Epithelial cell of esophagus (primary cell): ENCODE data around the gene SPP2.
A peak's percentile ranks its signal among the peaks of the same experiment; 100 is the strongest.

Experiments used
- DNase-seq: peaks from one replicate; pipeline ENCODE4 v3.0.0; 2010; ENCODE audit warnings: low read depth
- H3K4me3 ChIP-seq: 2 replicates; pipeline ENCODE4 v1.5.1; 2011; ENCODE audit warnings: mild to moderate bottlenecking, low read length, control low read depth
- TF ChIP-seq, protein P1 (sequence below): IDR thresholded peaks from 2 replicates; pipeline ENCODE4 v1.5.1; 2011; ENCODE audit warnings: low read depth, mild to moderate bottlenecking, low read length, control low read depth, inconsistent platforms; ENCODE audit not compliant: insufficient read depth; ENCODE audit errors: missing control alignments

Gene SPP2

GRCh38 chr2:234050455-234051135, at the start of gene SPP2:
TSS of gene SPP2 (plus strand) at chr2:234050702. CDS start at chr2:234050787, 85 bp downstream.
- no peak within 1 kb of the TSS for H3K4me3 ChIP-seq
- TF ChIP-seq, protein P1, sequence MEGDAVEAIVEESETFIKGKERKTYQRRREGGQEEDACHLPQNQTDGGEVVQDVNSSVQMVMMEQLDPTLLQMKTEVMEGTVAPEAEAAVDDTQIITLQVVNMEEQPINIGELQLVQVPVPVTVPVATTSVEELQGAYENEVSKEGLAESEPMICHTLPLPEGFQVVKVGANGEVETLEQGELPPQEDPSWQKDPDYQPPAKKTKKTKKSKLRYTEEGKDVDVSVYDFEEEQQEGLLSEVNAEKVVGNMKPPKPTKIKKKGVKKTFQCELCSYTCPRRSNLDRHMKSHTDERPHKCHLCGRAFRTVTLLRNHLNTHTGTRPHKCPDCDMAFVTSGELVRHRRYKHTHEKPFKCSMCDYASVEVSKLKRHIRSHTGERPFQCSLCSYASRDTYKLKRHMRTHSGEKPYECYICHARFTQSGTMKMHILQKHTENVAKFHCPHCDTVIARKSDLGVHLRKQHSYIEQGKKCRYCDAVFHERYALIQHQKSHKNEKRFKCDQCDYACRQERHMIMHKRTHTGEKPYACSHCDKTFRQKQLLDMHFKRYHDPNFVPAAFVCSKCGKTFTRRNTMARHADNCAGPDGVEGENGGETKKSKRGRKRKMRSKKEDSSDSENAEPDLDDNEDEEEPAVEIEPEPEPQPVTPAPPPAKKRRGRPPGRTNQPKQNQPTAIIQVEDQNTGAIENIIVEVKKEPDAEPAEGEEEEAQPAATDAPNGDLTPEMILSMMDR = no peak
- DNase-seq = no peak

GRCh38 chr2:234001380-234002160, 48.9 kb upstream of the SPP2 start:
- TF ChIP-seq, protein P1 = no peak
- H3K4me3 ChIP-seq = no peak overlapping the region
- DNase-seq = no peak

- DNase-seq = peak; percentile 9
- TF ChIP-seq, protein P1 = no peak
- no peak overlapping the region for H3K4me3 ChIP-seq
These were observed 48.2 kb upstream of the SPP2 start for GRCh38 chr2:234002281-234002680.

- no peak overlapping the region for H3K4me3 ChIP-seq
- peak; percentile 89 for DNase-seq
- TF ChIP-seq, protein P1 = no peak
These were observed 46.4 kb upstream of the SPP2 start for GRCh38 chr2:234003972-234004617.

GRCh38 chr2:234005126-234005525, 45.4 kb upstream of the SPP2 start:
- no peak overlapping the region for H3K4me3 ChIP-seq
- DNase-seq = no peak
- TF ChIP-seq, protein P1 = no peak

GRCh38 chr2:234006501-234006900, 44.0 kb upstream of the SPP2 start:
- no peak for DNase-seq
- no peak overlapping the region for H3K4me3 ChIP-seq
- TF ChIP-seq, protein P1 = no peak
